C4-2B (cell line): ENCODE data around the gene NBPF1.

Experiments used
- H3K27ac ChIP-seq: fragments of 450-650 bp; 2 replicates; pipeline ENCODE4 v1.5.1; 2017
- ZFX ChIP-seq: fragments of 450-650 bp; IDR thresholded peaks from 2 replicates; pipeline ENCODE4 v1.6.1; 2017
- TF ChIP-seq, protein P1 (sequence below): fragments of 450-650 bp; conservative IDR thresholded peaks from 2 replicates; pipeline ENCODE4 v1.5.1; 2017; ENCODE audit warnings: mild to moderate bottlenecking

NBPF1 gene

DNA sequence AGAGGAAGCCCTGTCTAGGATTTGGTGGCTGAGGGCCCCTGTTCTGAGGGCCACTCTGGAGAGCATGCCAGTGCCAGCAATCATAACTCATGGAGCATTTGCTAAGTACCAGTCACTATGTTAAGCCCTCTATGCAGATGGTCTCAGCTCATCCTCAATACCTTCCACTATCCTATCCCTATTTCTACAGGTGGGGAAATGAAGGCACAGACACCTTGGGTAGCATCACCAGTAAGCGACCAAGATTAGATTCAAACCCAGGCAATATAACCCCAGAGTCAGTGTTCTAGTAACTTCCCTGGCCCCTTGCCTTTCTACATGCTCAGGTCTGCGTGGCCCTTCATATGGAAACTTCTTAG lies 7.9 kb upstream of the NBPF1 start:
- peak overlapping the region; percentile 88 for H3K27ac ChIP-seq

DNA sequence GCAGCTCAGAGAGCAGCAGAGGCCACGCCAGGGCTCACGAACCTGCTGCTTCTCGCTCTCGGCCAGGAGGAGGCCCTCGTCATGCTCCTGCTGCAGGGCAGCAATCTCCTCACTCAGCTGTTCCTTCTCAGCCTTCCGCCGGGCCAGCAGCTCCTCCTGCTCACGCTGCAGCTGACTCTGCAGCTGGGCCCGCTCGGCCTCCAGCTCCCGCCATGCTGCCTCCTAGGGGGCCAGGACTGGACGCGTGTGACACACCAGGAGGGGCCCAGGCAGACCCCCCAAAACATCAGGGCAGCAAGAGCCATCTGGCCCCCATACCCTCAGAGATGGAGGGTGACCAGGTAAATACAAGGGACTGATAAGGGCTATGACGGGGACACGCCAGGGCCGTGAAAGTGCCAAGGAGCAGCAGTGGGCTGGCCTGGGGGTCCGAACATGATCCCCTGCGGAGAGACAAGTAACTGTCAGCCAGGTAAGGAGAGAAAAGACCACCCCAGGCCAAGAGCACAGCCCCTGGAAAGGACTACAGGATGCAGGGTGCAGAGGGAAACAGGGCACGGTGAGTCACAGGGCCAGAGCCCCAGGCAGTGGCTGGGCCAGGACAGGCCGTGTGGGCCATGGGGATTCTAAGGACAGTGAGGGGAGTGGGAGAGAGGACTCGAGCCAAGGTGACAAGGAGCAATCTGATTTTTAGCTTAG lies 6.6 kb upstream of the NBPF1 start:
- H3K27ac ChIP-seq = peak overlapping the region; percentile 88; the same call in 1 of the 2 replicates

More for the DNA sequence above, 7.9 kb upstream of the NBPF1 start:
- TF ChIP-seq ZFX = no peak
- TF ChIP-seq, protein P1, sequence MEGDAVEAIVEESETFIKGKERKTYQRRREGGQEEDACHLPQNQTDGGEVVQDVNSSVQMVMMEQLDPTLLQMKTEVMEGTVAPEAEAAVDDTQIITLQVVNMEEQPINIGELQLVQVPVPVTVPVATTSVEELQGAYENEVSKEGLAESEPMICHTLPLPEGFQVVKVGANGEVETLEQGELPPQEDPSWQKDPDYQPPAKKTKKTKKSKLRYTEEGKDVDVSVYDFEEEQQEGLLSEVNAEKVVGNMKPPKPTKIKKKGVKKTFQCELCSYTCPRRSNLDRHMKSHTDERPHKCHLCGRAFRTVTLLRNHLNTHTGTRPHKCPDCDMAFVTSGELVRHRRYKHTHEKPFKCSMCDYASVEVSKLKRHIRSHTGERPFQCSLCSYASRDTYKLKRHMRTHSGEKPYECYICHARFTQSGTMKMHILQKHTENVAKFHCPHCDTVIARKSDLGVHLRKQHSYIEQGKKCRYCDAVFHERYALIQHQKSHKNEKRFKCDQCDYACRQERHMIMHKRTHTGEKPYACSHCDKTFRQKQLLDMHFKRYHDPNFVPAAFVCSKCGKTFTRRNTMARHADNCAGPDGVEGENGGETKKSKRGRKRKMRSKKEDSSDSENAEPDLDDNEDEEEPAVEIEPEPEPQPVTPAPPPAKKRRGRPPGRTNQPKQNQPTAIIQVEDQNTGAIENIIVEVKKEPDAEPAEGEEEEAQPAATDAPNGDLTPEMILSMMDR = peak; percentile 80

DNA sequence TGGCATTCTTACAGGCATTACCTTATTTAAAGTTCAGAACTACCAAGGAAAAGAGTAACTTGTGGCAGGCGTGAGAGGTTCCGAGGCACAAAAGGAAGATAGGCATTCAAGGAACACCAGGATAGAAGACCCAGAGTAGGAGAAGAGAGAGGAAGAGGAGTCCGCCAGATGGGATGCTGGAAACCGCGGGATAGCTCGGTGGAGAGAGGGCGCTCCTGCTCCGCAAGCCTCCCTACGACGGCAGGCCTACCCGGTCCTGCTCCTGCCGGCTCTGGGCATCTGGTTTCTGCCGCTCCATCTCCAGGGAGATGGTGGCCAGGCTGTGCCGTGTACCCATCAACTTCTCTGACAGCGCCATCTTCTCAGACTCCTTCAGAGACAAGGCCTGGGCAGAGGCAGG lies 5.4 kb upstream of the NBPF1 start:
- no peak for TF ChIP-seq ZFX
- TF ChIP-seq, protein P1 = no peak
- H3K27ac ChIP-seq = no peak overlapping the region

DNA sequence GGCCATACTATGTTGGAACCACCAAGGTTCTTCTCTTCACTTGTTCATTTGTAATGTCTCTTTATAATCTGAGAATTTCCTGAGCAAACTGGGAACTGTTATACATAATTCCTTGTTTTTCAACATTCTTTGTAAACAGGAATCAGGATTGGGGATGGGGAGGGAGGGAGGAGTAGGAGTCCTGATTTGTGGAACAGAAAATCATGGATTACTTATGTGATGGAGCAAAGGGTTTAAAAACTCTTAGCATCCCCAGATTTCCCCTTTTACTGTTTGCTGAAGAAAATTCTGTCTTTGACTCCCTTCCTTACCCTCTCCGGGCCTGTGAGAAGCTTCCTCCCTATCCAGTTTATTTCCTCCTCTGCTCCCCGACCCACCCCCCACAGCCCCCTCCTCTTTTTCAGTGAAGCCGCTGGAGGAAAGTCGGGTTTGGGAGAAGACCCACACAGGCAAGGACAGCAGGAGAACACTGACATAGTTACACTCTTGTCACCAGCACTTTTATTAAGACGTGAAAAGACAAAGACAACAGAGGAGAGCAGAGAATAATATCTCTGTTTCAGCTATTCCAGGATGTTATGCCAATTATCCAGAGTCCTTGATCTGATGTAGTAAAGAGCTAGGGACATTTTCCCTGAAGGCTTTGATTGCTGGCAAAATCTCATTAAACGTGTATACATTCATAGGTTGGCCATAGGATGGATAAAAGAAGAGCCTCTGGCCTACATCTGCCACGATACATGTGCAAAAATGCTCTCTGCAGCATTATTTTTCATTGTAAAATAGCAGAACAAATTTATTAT lies 4.6 kb upstream of the NBPF1 start:
- H3K27ac ChIP-seq = no peak overlapping the region
- TF ChIP-seq ZFX = no peak
- TF ChIP-seq, protein P1 = no peak

DNA sequence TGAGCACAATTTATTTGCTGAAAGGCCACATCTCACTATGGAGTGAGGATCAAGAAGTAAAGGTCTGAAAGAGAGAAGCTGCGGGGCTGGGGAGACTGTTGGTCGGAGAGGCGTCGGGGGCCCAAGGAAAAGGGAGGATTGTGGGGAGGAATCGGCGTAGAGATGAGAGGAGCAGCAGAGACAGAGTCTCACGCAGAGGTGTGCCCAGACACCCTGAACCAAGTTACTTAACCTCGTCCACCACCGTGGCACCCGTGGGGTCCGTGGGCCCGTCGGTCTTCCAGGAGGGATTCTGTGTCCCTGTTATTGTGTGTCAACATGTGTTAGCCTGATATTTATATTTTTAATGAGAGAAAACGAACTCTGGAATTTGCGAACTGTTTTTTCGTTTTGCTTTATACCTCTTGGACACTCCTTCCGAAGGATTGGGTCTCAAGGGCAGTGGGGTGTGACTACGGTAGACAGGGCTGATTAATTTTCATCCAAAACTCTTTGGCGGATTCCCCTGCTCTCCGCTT lies 3.8 kb upstream of the NBPF1 start:
- no peak overlapping the region for H3K27ac ChIP-seq
- TF ChIP-seq, protein P1 = no peak
- TF ChIP-seq ZFX = no peak

DNA sequence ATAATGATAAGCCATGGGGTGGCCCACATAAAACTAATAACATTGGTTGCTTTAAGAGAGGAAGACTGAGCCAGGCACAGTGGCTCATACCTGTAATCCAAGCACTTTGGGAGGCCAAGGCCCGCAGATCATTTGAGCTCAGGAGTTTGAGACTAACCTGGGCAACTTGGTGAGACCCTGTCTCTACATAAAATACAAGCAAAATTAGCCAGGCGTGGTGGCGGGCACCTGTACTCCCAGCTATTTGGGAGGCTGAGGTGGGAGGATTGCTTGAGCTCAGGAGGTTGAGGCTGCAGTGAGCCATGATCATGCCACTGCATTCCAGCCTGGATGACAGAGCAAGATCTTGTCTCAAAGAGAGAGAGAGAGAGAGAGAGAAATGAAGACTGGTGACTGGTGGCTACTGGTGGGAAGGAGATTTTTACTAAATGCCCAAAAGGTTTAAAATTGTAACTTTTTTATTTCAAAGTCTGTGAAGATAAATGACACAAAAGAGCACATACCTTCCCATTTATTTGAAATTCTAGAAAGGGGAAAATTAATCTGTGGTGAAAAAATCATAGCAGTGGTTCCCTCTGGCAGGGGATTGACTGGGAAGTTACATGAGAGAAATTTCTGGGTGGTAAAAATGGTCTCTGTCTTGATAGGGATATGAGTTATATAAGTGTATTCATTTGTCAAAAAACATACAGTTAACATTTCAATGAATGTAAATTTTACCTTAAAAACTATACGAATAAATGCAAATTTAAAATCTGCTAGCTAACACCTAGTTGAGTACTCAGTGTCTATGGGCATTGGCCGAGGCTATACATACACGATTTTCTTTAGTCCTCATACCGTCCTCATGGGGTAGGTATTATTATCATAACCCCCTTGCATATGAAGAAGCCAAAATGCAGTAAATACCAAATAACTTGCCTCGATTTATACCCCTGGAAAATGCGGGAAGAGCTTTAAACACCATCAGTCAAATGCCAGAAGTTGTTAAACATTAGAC lies 2.2 kb upstream of the NBPF1 start:
- no peak overlapping the region for H3K27ac ChIP-seq
- TF ChIP-seq, protein P1 = no peak
- no peak for TF ChIP-seq ZFX
